Activated CD4-positive, alpha-beta memory T cell treated with anti-CD3 and anti-CD28 coated beads for 36 hours (primary cell): ENCODE results near the gene STK40. TPM values are rescaled to one million over a fixed set of nuclear protein-coding genes. Genes with fewer than 3 reads are reported as not detected.
A peak's percentile ranks its signal among the peaks of the same experiment; 100 is the strongest.

Experiments
- CTCF ChIA-PET: fragments of 350-600 bp; sonication (Branson Sonifier 250); formaldehyde crosslinking; loops from one replicate; lab custom pipeline; 2021; ENCODE audit warnings: antibody characterized with exemption, inconsistent platforms; lab: Charles Lee
- POLR2A ChIA-PET: fragments of 350-600 bp; sonication (Branson Sonifier 250); formaldehyde crosslinking; loops from one replicate; lab custom pipeline; 2021; ENCODE audit warnings: antibody characterized with exemption; lab: Charles Lee
- DNase-seq: peaks from one replicate; pipeline ENCODE4 v3.0.0-alpha.2; 2020
- H3K27ac Mint-ChIP-seq: one replicate; pipeline ENCODE4 v1.8.0; 2021; ENCODE audit warnings: mixed read lengths
- H3K27me3 Mint-ChIP-seq: one replicate; pipeline ENCODE4 v1.8.0; 2021; ENCODE audit warnings: mixed read lengths
- H3K36me3 Mint-ChIP-seq: one replicate; pipeline ENCODE4 v1.8.0; 2021; ENCODE audit warnings: mixed read lengths
- H3K4me1 Mint-ChIP-seq: one replicate; pipeline ENCODE4 v1.8.0; 2021; ENCODE audit warnings: low read depth, mixed read lengths
- H3K4me3 Mint-ChIP-seq: one replicate; pipeline ENCODE4 v1.8.0; 2021; ENCODE audit warnings: mild to moderate bottlenecking, mixed read lengths
- H3K9me3 Mint-ChIP-seq: one replicate; pipeline ENCODE4 v1.8.0; 2021; ENCODE audit warnings: mixed read lengths
- intact Hi-C: fragments of 100-400 bp; cut with micrococcal nuclease; formaldehyde crosslinking; loops from one replicate; pipeline ENCODE4 v1.15.1; 2023
- total RNA-seq, 2 experiments: library from RNA; stranded (reverse); gene quantifications; one replicate each; pipeline ENCODE4 v1.2.3, GENCODE V29; 2021

STK40 gene
- total RNA-seq, 2 experiments from 2014 or later: 57.3 to 57.4 TPM

DNA sequence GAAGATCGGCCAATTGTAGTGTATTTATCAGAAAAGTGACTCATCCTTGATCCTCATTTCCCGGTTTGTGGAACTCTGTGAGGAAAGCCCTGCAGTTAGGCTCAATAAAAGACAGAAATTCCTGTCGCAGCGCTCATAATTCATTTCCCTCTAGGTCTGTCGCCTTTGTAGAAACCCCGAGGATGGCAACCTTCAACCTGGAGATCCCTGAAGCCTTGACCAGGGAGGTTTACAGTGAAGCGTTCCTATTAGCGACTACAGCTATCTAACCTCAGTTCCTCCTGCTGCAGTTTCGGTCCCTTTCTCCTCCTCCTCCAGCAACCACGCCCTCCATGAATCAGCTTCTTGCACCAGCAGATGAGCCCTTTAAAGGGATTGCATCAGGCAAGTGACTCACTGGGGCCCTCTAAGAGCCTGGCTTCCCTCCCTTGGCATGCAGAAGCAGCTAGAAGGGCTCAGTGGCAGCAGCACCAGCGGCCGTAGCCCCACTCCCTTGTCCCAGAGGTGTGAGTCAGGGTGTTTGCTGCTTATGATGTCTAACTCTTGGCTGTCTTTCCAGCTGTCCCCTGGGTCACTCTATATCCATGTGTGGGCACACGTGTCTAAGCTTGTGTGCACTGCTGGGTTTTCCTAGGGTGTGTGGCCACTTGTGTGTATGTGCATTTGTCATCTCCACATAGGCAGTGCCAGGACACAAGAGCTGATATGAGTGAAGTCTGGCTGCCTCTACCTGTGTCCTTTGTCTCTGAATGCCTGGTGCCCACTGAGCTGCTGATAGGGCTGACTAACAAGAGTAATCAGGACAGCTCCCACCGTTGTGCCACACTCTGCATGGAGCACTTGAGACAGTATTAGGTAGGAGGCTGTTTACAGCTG is 779 bp upstream of the STK40 start:
- ChIA-PET CTCF (interaction anchor here (0.5 to 6.8 kb wide), 13 partner anchors 10 to 237 kb away, joined by 3 to 66 read pairs (median 4); partner anchors contain the start of gene LSM10), POLR2A (interaction anchor here (0.7 to 3.3 kb wide), 21 partner anchors 8 to 237 kb away, joined by 3 to 84 read pairs (median 4); partner anchors contain the start of genes EVA1B, LSM10, MRPS15 and OSCP1)
- no peaks in the 10 kb centered on the region for H3K27me3 Mint-ChIP-seq
- DNase-seq: peak; percentile 96
- H3K9me3 Mint-ChIP-seq: no peaks in the 10 kb centered on the region
- peaks cover 16% of the 10 kb centered on the region for H3K36me3 Mint-ChIP-seq
- intact Hi-C loops: loop anchor here (1.0 to 5.0 kb wide), 9 partner anchors 11 to 1091 kb away; partner anchors contain the start of genes LSM10, THRAP3 and TRAPPC3
- H3K27ac Mint-ChIP-seq: peak overlapping the region; percentile 100
- peaks cover 48% of the 10 kb centered on the region for H3K4me1 Mint-ChIP-seq
- peak overlapping the region; percentile 93 for H3K4me3 Mint-ChIP-seq

DNA sequence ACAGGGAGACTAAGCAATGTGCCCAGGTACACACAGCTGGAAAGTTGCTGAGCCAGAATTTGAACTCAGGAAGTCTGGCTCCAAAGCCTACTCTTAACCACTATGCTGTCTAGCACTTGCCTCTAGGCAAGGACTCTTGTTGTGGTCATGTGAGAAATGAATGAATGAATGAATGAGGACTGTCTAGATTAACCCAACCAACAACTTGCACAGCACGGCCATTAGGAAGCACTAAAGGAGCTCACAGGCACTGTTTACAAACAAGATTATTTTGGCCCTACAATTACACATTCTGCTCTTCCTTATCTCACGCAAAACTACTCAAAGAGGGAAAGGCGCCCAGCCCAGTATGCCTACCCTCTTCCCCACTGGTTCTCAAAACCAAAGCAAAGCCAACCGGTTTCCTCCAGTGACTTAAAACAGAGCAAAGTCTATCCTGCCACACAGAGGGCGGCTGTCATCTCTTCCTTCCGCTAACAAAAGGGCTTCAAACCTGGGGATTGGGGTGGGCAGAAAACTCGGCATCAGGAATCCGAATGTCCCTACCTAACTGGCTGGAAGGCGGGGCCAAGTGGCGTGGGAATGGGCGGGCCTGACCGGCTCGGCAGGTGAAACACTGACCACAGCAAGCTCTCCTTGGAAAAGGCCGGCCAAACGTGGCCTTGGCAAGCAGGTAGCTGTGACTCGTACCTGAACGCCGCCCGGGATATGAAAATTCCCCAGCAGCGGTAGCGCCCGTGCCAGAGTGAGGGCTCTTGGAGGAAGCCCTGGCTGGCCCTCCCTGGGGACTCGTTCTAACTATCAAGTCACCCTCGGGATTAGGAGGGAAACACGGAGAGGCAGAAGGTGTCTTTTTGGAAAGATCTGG is 948 bp downstream of the STK40 start:
- ChIA-PET CTCF (interaction anchor here (0.7 to 6.8 kb wide), 4 partner anchors 12 to 99 kb away, joined by 3 to 66 read pairs (median 4); no protein-coding TSS in a partner anchor), POLR2A (interaction anchor here (0.8 to 2.1 kb wide), 6 partner anchors 11 to 64 kb away, joined by 3 to 11 read pairs (median 4); partner anchors contain the start of gene LSM10)
- H3K9me3 Mint-ChIP-seq: no peaks in the 10 kb centered on the region
- intact Hi-C loops: loop anchor here (5.0 kb wide), 1 partner anchor 1093 kb away; no protein-coding TSS in a partner anchor
- H3K27ac Mint-ChIP-seq: peak overlapping the region; percentile 88
- peaks cover 65% of the 10 kb centered on the region for H3K4me1 Mint-ChIP-seq
- peak; percentile 67 for DNase-seq
- H3K4me3 Mint-ChIP-seq: peak overlapping the region; percentile 93
- H3K27me3 Mint-ChIP-seq: no peaks in the 10 kb centered on the region
- H3K36me3 Mint-ChIP-seq: peaks cover 7% of the 10 kb centered on the region

DNA sequence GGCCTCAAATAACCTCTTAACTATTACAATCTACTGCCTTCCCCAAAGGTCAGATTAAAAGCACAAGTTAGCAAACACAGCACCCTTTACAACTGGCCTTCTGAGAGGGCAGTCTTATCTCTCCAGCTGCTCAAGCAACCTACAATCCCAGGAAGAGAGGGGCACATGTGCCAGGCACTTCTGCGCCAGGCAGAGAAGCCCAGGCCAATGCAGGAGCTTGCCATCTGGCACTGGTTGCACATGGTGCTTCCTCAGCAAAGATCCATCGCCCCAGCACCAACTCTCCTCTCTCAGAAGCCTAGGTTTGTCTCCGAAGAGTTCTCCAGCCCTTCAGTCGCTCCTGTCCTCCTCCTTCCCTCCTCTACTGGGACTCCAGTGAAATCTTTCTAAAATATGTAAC is 2.5 kb downstream of the STK40 start:
- Mint-ChIP-seq H3K27ac (peak overlapping the region; percentile 15), H3K4me3 (no peak overlapping the region), H3K4me1 (peaks cover 76% of the 10 kb centered on the region), H3K36me3 (peaks cover 8% of the 10 kb centered on the region), H3K27me3 (no peaks in the 10 kb centered on the region), H3K9me3 (no peaks in the 10 kb centered on the region)
- CTCF ChIA-PET: interaction anchor here (1.2 to 1.5 kb wide), 3 partner anchors 14 to 234 kb away, joined by 3 to 12 read pairs (median 3); partner anchors contain the start of gene TRAPPC3
- no peak for DNase-seq
- POLR2A ChIA-PET: no interaction called here
- intact Hi-C loops: no loop called here

DNA sequence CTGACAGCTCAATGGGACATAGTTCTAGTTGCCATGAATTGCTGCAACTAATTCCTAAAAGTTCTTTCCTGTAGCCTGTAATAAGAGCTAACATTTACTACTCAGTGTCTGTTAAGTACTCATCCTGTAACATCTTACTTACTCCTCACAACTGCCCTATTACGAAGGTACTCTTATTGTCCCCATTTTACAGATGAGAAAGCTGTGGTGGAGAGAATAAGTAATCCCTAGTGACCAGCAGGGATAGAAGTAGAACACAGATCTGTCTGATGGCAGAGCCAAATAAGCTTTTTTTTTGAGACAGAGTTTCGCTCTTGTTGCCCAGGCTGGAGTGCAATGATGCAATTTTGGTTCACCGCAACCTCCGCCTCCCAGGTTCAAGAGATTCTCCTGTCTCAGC is 3.1 kb downstream of the STK40 start:
- intact Hi-C loops: no loop called here
- Mint-ChIP-seq H3K9me3 (no peaks in the 10 kb centered on the region), H3K27ac (no peak overlapping the region)

DNA sequence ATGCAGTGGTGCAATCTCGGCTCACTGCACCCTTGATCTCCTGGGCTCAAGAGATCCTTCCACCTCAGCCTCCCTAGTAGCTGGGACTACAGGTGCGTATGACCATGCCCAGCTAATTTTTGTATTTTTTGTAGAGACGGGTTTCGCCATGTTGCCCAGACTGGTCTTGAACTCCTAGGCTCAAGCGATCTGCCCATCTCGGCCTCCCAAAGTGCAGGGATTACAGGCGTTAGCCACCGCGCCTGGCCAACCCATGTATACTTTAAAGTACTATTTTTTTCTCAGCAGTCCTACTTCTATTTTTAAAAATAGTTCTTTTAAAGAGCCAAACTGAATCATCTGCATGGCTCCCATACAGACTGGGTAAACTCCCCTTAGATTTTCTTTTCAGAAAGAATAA is 3.5 kb downstream of the STK40 start:
- H3K36me3 Mint-ChIP-seq: peaks cover 8% of the 10 kb centered on the region
- H3K27me3 Mint-ChIP-seq: no peaks in the 10 kb centered on the region
- H3K4me3 Mint-ChIP-seq: no peak overlapping the region
- H3K4me1 Mint-ChIP-seq: peaks cover 77% of the 10 kb centered on the region
- no peak overlapping the region for H3K27ac Mint-ChIP-seq
- no peaks in the 10 kb centered on the region for H3K9me3 Mint-ChIP-seq
- intact Hi-C loops: no loop called here
- ChIA-PET CTCF (interaction anchor here (0.6 to 1.5 kb wide), 3 partner anchors 13 to 103 kb away, joined by 3 to 12 read pairs (median 5); no protein-coding TSS in a partner anchor), POLR2A (no interaction called here)
- no peak for DNase-seq

More for the DNA sequence above, 3.1 kb downstream of the STK40 start:
- POLR2A ChIA-PET: no interaction called here
- no peak overlapping the region for H3K4me3 Mint-ChIP-seq
- no peaks in the 10 kb centered on the region for H3K27me3 Mint-ChIP-seq
- CTCF ChIA-PET: interaction anchor here (1.2 to 1.5 kb wide), 3 partner anchors 14 to 233 kb away, joined by 3 to 12 read pairs (median 3); partner anchors contain the start of gene TRAPPC3
- no peak for DNase-seq
- H3K4me1 Mint-ChIP-seq: peaks cover 78% of the 10 kb centered on the region
- peaks cover 8% of the 10 kb centered on the region for H3K36me3 Mint-ChIP-seq

DNA sequence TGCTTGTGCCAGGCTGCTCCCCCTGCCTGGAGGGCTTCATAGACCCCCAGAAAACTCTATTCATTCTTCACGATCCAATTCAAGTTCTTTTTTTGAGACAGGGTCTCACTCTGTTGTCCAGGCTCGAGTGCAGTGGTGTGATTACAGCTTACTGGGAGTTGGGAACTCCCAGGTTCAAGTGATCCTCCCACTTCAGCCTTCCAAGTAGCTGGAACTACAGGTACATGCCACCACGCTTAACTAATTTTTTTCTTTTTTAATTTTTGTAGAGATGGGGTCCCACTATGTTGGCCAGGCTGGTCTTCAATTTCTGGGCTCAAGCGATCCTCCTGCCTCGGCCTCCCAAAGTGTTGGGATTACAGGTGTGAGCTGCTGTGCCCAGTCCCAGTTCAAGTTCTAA is 4.3 kb downstream of the STK40 start:
- no peak for DNase-seq
- POLR2A ChIA-PET: no interaction called here
- intact Hi-C loops: no loop called here
- H3K27me3 Mint-ChIP-seq: no peaks in the 10 kb centered on the region
- CTCF ChIA-PET: interaction anchor here (0.6 kb wide), 2 partner anchors 103 to 232 kb away, joined by 4 to 5 read pairs; partner anchors contain the start of gene TRAPPC3
- no peaks in the 10 kb centered on the region for H3K9me3 Mint-ChIP-seq
- peaks cover 71% of the 10 kb centered on the region for H3K4me1 Mint-ChIP-seq
- peak overlapping the region; percentile 43 for H3K27ac Mint-ChIP-seq
- H3K36me3 Mint-ChIP-seq: peaks cover 8% of the 10 kb centered on the region
- no peak overlapping the region for H3K4me3 Mint-ChIP-seq

DNA sequence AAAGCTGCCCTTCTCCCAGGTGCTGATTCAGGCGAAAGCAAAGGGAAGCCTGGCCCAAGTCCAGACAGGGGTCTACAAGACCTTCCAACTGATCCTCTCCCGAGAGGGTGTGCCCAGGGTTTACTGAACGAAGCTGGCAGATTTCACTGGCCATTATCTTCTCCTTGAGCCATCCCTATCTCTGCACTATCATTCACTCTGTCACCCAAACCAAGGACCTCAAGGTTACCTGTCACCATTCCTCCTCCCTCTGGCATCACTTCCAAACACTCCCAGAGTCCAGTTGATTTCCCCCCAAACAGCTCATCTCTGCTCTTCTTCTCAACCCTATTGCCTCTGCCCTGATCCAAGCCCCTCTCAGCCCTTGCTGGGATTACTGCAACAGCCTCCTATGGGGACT is 4.9 kb downstream of the STK40 start:
- ChIA-PET POLR2A (no interaction called here), CTCF (no interaction called here)
- no peaks in the 10 kb centered on the region for H3K27me3 Mint-ChIP-seq
- H3K36me3 Mint-ChIP-seq: peaks cover 11% of the 10 kb centered on the region
- intact Hi-C loops: no loop called here
- DNase-seq: no peak
- peak overlapping the region; percentile 43 for H3K27ac Mint-ChIP-seq
- H3K4me3 Mint-ChIP-seq: no peak overlapping the region
- no peaks in the 10 kb centered on the region for H3K9me3 Mint-ChIP-seq
- peaks cover 77% of the 10 kb centered on the region for H3K4me1 Mint-ChIP-seq

DNA sequence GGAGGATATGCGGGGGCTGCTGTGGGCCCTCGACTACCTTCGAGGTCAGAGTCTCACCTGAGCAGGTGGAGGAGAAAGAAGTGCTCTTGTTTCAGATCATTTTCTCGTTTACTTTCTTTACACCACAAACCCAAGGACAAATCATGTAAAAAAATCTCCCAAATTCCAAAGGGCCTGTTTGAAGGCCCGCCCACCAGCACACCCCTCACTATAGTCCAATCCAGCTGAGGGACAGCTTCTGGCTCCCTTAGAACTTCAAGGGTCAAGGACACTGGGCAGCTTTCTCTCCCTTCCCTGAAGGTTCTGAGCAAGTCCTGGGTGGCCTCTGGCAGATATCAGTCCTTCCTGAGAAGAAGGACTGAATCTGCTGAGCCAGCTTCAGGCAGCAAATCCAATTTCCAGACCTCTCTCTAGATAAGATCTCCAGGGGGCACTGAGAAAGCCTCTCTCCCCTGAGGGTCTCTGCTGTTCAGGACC is 5.5 kb downstream of the STK40 start:
- Mint-ChIP-seq H3K9me3 (no peaks in the 10 kb centered on the region), H3K4me1 (peaks cover 77% of the 10 kb centered on the region), H3K27ac (peak overlapping the region; percentile 43), H3K4me3 (no peak overlapping the region), H3K27me3 (no peaks in the 10 kb centered on the region), H3K36me3 (peaks cover 11% of the 10 kb centered on the region)
- no peak for DNase-seq
- CTCF ChIA-PET: interaction anchor here (1.2 to 1.6 kb wide), 2 partner anchors 11 to 38 kb away, joined by 4 to 6 read pairs; no protein-coding TSS in a partner anchor
- intact Hi-C loops: no loop called here
- POLR2A ChIA-PET: no interaction called here

DNA sequence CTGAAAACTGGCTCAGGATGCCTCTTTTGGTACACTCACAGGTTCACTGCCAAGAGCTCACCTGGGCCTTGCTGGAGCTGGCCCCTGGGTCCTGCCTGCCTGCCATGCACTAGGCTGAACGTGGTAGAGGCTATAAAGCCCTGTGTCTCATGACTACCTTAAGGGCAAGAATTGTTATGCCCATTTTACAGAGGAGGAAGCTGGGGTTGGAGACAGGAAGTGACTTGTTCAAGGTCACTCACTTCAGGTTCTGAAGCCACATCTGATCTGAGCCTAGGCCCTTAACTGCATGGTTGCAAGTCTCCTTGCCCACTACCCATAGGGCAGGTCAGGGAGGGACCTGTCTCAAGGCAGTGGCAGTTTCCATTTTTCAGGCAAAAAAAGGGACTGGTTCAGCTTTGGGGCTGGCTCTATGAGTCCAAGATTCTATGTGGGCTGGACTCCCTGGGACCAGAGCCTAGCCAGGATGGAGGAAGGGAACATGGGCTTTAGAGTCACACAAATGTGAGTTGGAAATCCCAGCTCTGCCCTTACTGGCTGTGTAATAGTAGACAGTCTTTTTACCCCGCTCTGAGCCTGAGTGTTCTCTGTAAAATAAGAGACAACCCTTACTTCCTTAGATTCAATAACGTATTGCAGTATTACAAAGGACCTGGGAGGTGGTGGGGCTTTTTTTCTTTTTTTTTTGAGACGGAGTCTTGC is 7.8 kb downstream of the STK40 start:
- CTCF ChIA-PET: interaction anchor here (0.8 to 2.3 kb wide), 2 partner anchors 9 to 10 kb away, joined by 3 to 11 read pairs; no protein-coding TSS in a partner anchor
- Mint-ChIP-seq H3K27ac (peak overlapping the region; percentile 84), H3K4me3 (no peak overlapping the region), H3K4me1 (peaks cover 80% of the 10 kb centered on the region), H3K27me3 (no peaks in the 10 kb centered on the region), H3K36me3 (peaks cover 7% of the 10 kb centered on the region), H3K9me3 (no peaks in the 10 kb centered on the region)
- intact Hi-C loops: no loop called here
- no peak for DNase-seq
- POLR2A ChIA-PET: interaction anchor here (1.1 to 2.7 kb wide), 2 partner anchors 9 to 11 kb away, joined by 4 to 11 read pairs; no protein-coding TSS in a partner anchor

DNA sequence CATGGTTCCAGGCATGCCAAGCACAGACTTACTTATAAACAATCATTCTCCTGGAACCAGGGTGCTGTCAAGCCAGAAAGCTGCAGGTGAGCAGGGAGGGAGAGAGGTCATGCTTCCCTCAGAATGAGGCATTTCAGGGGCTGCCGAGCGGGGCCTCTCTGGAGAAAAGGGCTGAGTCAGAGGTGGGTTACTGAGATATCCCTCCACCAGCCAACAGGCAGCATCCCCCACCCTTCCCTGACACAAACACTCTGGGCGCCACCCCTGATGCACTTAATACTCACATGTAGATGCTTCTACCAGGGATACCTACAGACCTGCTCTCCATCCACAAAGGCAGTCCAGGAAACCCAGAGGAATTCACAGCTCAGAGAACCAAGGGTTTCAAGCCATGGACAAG is 13.1 kb downstream of the STK40 start:
- POLR2A ChIA-PET: interaction anchor here (0.5 kb wide), 1 partner anchor 46 kb away, joined by 3 read pairs; no protein-coding TSS in a partner anchor
- CTCF ChIA-PET: interaction anchor here (1.0 kb wide), 1 partner anchor 30 kb away, joined by 5 read pairs; no protein-coding TSS in a partner anchor
- DNase-seq: no peak
- H3K4me3 Mint-ChIP-seq: no peak overlapping the region
- no peaks in the 10 kb centered on the region for H3K9me3 Mint-ChIP-seq
- H3K4me1 Mint-ChIP-seq: peaks cover 60% of the 10 kb centered on the region
- intact Hi-C loops: no loop called here
- peaks cover 4% of the 10 kb centered on the region for H3K36me3 Mint-ChIP-seq
- H3K27ac Mint-ChIP-seq: peak overlapping the region; percentile 98
- no peaks in the 10 kb centered on the region for H3K27me3 Mint-ChIP-seq
